Psoas muscle (tissue), 8 donors: ENCODE results near the gene PDZRN4. TPM values are rescaled to one million over a fixed set of nuclear protein-coding genes. Genes with fewer than 3 reads are reported as not detected.
"Not testable (repeated sequence)": the region's sequence is repeated elsewhere in the genome, so short reads cannot be mapped to it uniquely, and the experiment has no call there.

Experiments
- ATAC-seq, 4 donors: fragments of 200-7000 bp; cut with Tn5 transposase; one replicate each; pipeline ENCODE4 v1.9.1; 2020; ENCODE audit warnings: moderate library complexity in 3 of 4, mild to moderate bottlenecking in 2 of 4
- DNase-seq, 2 donors: peaks; one replicate each; pipeline ENCODE4 v3.0.0-alpha.2; 2020
- H3K27ac ChIP-seq: fragments of 200-600 bp; one replicate; pipeline ENCODE4 v1.8.0; 2022
- H3K27me3 ChIP-seq, 3 donors: fragments of 200-600 bp in 1 of 3; one replicate each; pipeline versions ENCODE4 v1.6.1 to v1.8.0; 2013 to 2022; ENCODE audit warnings: low read length in 2 of 3, mild to moderate bottlenecking in 2 of 3, moderate library complexity in 1 of 3; ENCODE audit not compliant: insufficient read depth in 3 of 3
- H3K36me3 ChIP-seq, 2 donors: fragments of 200-600 bp in 1 of 2; one replicate each; pipeline versions ENCODE4 v1.6.1 to v1.8.0; 2013 to 2022; ENCODE audit warnings: low read depth in 1 of 2, mild to moderate bottlenecking in 1 of 2, moderate library complexity in 1 of 2; ENCODE audit not compliant: insufficient read depth in 1 of 2
- H3K4me1 ChIP-seq: fragments of 200-600 bp; one replicate; pipeline ENCODE4 v1.8.0; 2022
- H3K4me3 ChIP-seq: fragments of 200-600 bp; one replicate; pipeline ENCODE4 v1.8.0; 2022; ENCODE audit warnings: mild to moderate bottlenecking
- H3K9me3 ChIP-seq: fragments of 200-600 bp; one replicate; pipeline ENCODE4 v1.8.0; 2022
- WGBS, 3 donors: extraction: QIAGEN DNeasy Blood & Tissue Kit; methylation state at CpG; one replicate each; pipeline versions ENCODE4 v1.1.6 to v1.1.7; 2013; 5-methylcytosine and 5-hydroxymethylcytosine counted together
- intact Hi-C, 2 donors: fragments of 100-400 bp; cut with DNase I; formaldehyde crosslinking; loops; one replicate each; pipeline versions ENCODE4 v1.11.0 to v1.14.2; 2022
- polyA plus RNA-seq, 3 donors: library from polyadenylated mRNA; stranded (reverse); fragments of 200-250 nt; gene quantifications; one replicate each; pipeline ENCODE4 v1.2.3, GENCODE V29; 2013
- total RNA-seq, 4 donors: library from RNA; stranded (reverse); fragmentation: NEBNext Ultra II Directional in 2 of 4; extraction: Animal tissue kit (Norgen Biotek cat#: 25700) in 2 of 4; gene quantifications; one replicate each; pipeline versions ENCODE4 v1.2.1 to v1.2.4, GENCODE V29; 2021 to 2023
- TF ChIP-seq, protein P1 (sequence below): fragments of 200-600 bp; IDR thresholded peaks from one replicate; pipeline ENCODE4 v1.8.0; 2022; ENCODE audit warnings: antibody characterized with exemption
- donor health status: healthy with polysubstance abuse.
- donor health status: DM: no; HTN: no; CAD: no; lungs with moderate emphysema.
- donor health status: Bipolar disorder and iron deficiency.
- donor health status: healthy.
- donor health status: DM: yes; HTN: yes; CAD: no.
- donor health status: DM: no; HTN: no; CAD: no.
- donor health status: DM: no; HTN: no; CAD: no.
- donor health status: DM: yes; HTN: yes; CAD: no.

PDZRN4 gene
- total and polyA plus RNA-seq, 7 donors, result 0.11 to 0.39 (median 0.20) TPM; not detected in 1

DNA sequence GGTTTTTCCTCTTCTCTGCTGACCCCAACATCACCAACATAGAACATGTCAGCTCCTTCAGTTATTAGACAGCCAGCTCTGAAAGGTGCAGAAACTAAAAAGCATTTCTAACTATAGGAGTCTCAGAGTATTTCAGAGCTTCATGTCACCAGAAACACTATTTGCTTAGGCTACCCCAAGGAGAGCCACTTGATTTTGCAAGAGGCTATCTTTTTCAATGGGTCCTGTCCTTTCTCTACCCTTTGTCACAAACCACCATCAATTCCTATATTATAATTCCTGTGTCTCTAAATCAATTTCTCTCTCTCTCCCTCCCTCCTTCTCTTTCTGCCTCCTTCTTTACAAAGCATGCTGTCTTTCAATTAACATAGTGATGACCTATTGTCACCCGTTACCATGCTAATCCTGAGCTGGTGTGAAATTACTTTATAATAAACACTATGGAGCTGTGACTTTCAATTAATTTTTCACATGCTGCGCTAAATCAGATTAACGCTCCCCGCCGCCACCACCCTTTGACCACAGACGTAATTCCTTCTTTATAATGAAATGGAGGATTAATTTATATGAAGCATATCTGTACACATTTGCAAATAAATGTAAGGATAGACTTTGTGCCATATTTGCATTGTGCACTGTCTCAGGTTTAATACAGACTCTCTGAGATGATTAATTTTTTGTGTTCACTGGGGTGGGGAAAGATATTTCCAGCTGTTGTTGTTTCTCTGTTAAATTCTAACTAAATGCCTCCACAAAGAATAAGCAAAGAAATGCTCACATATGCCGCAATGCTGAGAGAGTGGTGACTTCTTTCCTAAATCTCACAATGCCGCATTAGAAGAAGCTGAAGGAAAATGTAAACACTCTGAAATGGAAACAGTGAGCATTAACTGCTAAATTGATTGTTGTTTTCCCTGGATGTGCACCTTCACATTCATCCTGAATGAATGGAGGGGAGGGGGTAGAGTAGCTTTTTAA is 418.6 kb downstream of the PDZRN4 start:
- no peaks in the 10 kb centered on the region for H3K36me3 ChIP-seq
- ATAC-seq (no peak), DNase-seq (no peak)
- H3K27me3 ChIP-seq, result no peaks in the 10 kb centered on the region
- intact Hi-C loops, result no loop called here
- 45 to 55% (median 46%) methylated on average over 8 of the region's 8 CpGs for WGBS, 3 donors
- no peaks in the 10 kb centered on the region for H3K9me3 ChIP-seq
- H3K4me1 ChIP-seq, result no peaks in the 10 kb centered on the region
- no peak overlapping the region for H3K27ac ChIP-seq
- H3K4me3 ChIP-seq, result no peak overlapping the region
- TF ChIP-seq, protein P1, sequence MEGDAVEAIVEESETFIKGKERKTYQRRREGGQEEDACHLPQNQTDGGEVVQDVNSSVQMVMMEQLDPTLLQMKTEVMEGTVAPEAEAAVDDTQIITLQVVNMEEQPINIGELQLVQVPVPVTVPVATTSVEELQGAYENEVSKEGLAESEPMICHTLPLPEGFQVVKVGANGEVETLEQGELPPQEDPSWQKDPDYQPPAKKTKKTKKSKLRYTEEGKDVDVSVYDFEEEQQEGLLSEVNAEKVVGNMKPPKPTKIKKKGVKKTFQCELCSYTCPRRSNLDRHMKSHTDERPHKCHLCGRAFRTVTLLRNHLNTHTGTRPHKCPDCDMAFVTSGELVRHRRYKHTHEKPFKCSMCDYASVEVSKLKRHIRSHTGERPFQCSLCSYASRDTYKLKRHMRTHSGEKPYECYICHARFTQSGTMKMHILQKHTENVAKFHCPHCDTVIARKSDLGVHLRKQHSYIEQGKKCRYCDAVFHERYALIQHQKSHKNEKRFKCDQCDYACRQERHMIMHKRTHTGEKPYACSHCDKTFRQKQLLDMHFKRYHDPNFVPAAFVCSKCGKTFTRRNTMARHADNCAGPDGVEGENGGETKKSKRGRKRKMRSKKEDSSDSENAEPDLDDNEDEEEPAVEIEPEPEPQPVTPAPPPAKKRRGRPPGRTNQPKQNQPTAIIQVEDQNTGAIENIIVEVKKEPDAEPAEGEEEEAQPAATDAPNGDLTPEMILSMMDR, result no peak

DNA sequence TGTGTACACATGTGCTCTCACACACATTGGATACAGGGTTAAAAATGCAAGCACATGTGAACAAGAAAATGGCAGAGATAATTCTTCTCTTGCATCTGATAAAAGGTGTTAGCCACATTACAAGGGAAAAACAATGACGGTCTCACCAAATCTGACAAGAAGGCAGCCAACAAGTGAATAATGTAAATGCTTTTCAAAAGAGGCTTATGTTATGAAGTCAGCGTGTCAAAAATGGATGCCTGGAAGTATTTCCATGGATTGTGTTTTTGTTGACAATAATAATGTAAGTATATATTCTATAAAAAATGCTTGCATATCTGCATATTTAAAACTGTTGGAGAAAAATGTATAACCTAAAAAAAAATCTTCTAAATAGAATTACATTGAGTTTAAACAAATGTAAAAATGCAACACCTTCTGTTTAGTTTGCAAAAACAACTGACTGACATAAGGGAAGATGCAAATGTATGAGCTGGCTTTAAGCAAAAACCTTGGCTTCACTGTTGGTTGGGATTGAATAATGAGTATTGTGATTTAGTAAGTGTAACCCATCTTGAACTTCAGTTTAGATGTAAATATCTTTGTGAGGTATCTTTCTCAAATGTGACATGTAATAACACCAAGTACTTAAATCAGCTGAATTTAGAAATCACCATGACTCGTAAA is 424.9 kb downstream of the PDZRN4 start:
- no peak overlapping the region for H3K27ac ChIP-seq
- H3K9me3 ChIP-seq, result no peaks in the 10 kb centered on the region
- intact Hi-C loops, result no loop called here
- DNase-seq (no peak), ATAC-seq (no peak)
- 76 to 78% (median 77%) methylated on average over 3 of the region's 3 CpGs for WGBS, 3 donors
- H3K4me1 ChIP-seq, result no peaks in the 10 kb centered on the region
- TF ChIP-seq, protein P1, result no peak
- H3K4me3 ChIP-seq, result no peak overlapping the region
- H3K27me3 ChIP-seq, result no peaks in the 10 kb centered on the region
- no peaks in the 10 kb centered on the region for H3K36me3 ChIP-seq

DNA sequence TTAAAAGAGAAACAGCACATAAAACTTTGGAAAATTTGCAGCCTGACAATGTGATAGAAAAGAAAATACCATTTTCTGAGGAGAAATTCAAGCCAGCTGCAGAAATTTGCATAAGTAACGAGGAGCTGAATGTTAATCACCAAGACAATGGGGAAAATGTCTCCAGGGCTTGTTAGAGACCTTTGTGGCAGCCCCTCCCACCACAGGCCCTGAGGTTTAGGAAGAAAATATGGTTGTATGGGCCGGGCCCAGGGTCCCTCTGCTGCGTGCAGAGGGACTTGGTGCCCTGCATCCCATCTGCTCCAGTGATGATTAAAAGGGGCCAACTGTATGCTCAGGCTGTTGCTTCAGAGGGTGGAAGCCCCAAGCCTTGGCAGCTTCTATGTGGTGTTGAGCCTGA is 427.1 kb downstream of the PDZRN4 start:
- ATAC-seq, H3K9me3 ChIP-seq, H3K27me3 ChIP-seq, H3K4me1 ChIP-seq, H3K4me3 ChIP-seq, DNase-seq, intact Hi-C loops, H3K36me3 ChIP-seq, H3K27ac ChIP-seq: not testable (repeated sequence)
- 53 to 75% (median 70%) methylated on average over 3 of the region's 3 CpGs for WGBS, 3 donors

DNA sequence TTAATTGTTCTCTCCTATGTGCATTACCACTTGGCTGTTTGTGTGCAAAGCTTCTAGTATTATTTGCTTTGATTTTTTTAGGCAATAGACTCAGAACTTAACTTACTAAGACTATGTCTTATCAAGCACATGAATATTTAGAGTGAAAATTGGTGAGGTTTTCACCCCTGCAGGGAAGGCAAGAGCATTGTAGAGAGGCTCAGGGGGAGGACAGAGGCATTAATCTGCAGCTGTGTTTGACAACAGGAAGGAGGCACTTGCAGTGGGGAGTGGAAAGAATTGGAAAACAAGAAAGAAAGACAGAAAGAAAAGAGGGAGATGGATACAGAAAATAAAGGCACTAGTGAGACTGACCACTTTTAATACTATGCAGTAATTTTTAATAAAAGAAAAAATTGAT is 431.6 kb downstream of the PDZRN4 start:
- no peak overlapping the region for H3K27ac ChIP-seq
- H3K4me1 ChIP-seq, result no peaks in the 10 kb centered on the region
- no peaks in the 10 kb centered on the region for H3K36me3 ChIP-seq
- no peak overlapping the region for H3K4me3 ChIP-seq
- H3K27me3 ChIP-seq, result no peaks in the 10 kb centered on the region
- no peak for DNase-seq
- H3K9me3 ChIP-seq, result no peaks in the 10 kb centered on the region
- intact Hi-C loops, result no loop called here
- no peak for ATAC-seq
- TF ChIP-seq, protein P1, result no peak

DNA sequence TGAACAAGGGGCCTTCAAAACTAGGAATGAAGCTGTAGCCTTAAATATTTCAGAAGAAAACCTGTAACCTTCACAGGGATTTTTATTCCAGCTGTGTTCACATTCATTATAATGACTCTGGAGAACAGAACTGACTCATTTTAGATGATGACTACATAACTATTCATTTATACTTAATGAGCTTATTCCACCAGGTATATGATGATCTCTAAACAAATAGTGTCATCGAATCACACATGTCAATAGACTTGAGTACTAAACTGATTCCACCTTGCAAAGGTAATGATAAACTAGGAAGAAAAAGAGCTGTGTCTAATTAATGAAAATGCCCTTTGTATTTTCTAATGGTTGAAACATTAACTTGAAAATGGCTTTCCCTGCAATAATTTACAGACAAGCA is 433.2 kb downstream of the PDZRN4 start:
- Histone ChIP-seq H3K9me3 (no peaks in the 10 kb centered on the region), H3K27me3 (no peaks in the 10 kb centered on the region), H3K4me1 (no peaks in the 10 kb centered on the region), H3K4me3 (no peak overlapping the region), H3K27ac (no peak overlapping the region), H3K36me3 (no peaks in the 10 kb centered on the region)
- DNase-seq (no peak), ATAC-seq (no peak)
- 86 to 93% (median 87%) methylated on average over 1 of the region's 1 CpG for WGBS, 3 donors
- intact Hi-C loops, result no loop called here
- TF ChIP-seq, protein P1, result no peak
